Liver (tissue), 9 donors: ENCODE measurements around the gene RECQL5. TPM values are rescaled to one million over a fixed set of nuclear protein-coding genes. Genes with fewer than 3 reads are reported as not detected.

ENCODE experiments used
- DNase-seq: peaks from one replicate; pipeline ENCODE4 v3.0.0-alpha.2; 2017; ENCODE audit warnings: low spot score
- H3K27ac ChIP-seq, 2 donors: one replicate each; pipeline ENCODE4 v1.7.0; 2013; ENCODE audit warnings: inconsistent platforms in 2 of 2, low read length in 2 of 2, control low read depth in 1 of 2, low read depth in 1 of 2, mild to moderate bottlenecking in 1 of 2
- H3K27me3 ChIP-seq, 4 donors: one replicate each; pipeline versions ENCODE4 v1.6.1 to v1.7.0; 2013; ENCODE audit warnings: low read length in 3 of 4, inconsistent platforms in 1 of 4, mild to moderate bottlenecking in 1 of 4, moderate library complexity in 1 of 4; ENCODE audit not compliant: control insufficient read depth in 4 of 4, insufficient read depth in 4 of 4
- H3K36me3 ChIP-seq, 4 donors: one replicate each; pipeline versions ENCODE4 v1.6.1 to v1.7.0; 2013; ENCODE audit warnings: low read length in 3 of 4, mild to moderate bottlenecking in 3 of 4, low read depth in 1 of 4, moderate library complexity in 1 of 4; ENCODE audit not compliant: control insufficient read depth in 4 of 4, insufficient read depth in 3 of 4
- H3K4me1 ChIP-seq, 4 donors: one replicate each; pipeline versions ENCODE4 v1.6.1 to v1.7.0; 2013; ENCODE audit warnings: low read length in 3 of 4, mild to moderate bottlenecking in 3 of 4, moderate library complexity in 1 of 4; ENCODE audit not compliant: control insufficient read depth in 4 of 4, insufficient read depth in 4 of 4
- H3K4me3 ChIP-seq, 3 donors: one replicate each; pipeline versions ENCODE4 v1.6.1 to v1.7.0; 2013; ENCODE audit warnings: low read length in 3 of 3, control low read depth in 1 of 3, low read depth in 1 of 3, mild to moderate bottlenecking in 1 of 3
- H3K9ac ChIP-seq, 2 donors: one replicate each; pipeline ENCODE4 v1.7.0; 2013; ENCODE audit warnings: low read length in 2 of 2, mild to moderate bottlenecking in 2 of 2, moderate library complexity in 2 of 2, control low read depth in 1 of 2, low read depth in 1 of 2
- H3K9me3 ChIP-seq, 4 donors: one replicate each; pipeline versions ENCODE4 v1.6.1 to v1.7.0; 2013; ENCODE audit warnings: low read length in 3 of 4; ENCODE audit not compliant: control insufficient read depth in 4 of 4
- EGR1 ChIP-seq, 2 donors: IDR thresholded peaks; 2 replicates each; pipeline ENCODE4 v1.6.1; 2016 to 2018; ENCODE audit warnings: antibody characterized with exemption in 2 of 2, low read depth in 2 of 2
- FOXA1 ChIP-seq: IDR thresholded peaks from 2 replicates; pipeline ENCODE4 v1.6.1; 2016; ENCODE audit warnings: antibody characterized with exemption
- FOXA2 ChIP-seq: IDR thresholded peaks from 2 replicates; pipeline ENCODE4 v1.6.1; 2016; ENCODE audit warnings: antibody characterized with exemption
- HNF4G ChIP-seq: IDR thresholded peaks from 2 replicates; pipeline ENCODE4 v1.6.1; 2016; ENCODE audit warnings: antibody characterized with exemption
- JUND ChIP-seq, 2 donors: IDR thresholded peaks; 2 replicates each; pipeline ENCODE4 v1.6.1; 2016; ENCODE audit warnings: antibody characterized with exemption in 2 of 2
- NR2F2 ChIP-seq: IDR thresholded peaks from 2 replicates; pipeline ENCODE4 v1.6.1; 2016; ENCODE audit warnings: antibody characterized with exemption
- RXRA ChIP-seq, 2 donors: IDR thresholded peaks; 2 replicates each; pipeline ENCODE4 v1.6.1; 2017 to 2018; ENCODE audit warnings: antibody characterized with exemption in 2 of 2, mild to moderate bottlenecking in 1 of 2
- SP1 ChIP-seq: IDR thresholded peaks from 2 replicates; pipeline ENCODE4 v1.6.1; 2018; ENCODE audit warnings: antibody characterized with exemption, mild to moderate bottlenecking
- TAF1 ChIP-seq: conservative IDR thresholded peaks from 2 replicates; pipeline ENCODE4 v1.6.1; 2016; ENCODE audit warnings: antibody characterized with exemption, mild to moderate bottlenecking
- YY1 ChIP-seq: IDR thresholded peaks from 2 replicates; pipeline ENCODE4 v1.6.1; 2016; ENCODE audit warnings: antibody characterized with exemption, mild to moderate bottlenecking
- WGBS: extraction: QIAGEN DNeasy Blood & Tissue Kit; methylation state at CpG from one replicate; pipeline ENCODE4 v1.1.7; 2013; 5-methylcytosine and 5-hydroxymethylcytosine counted together
- polyA plus RNA-seq, 2 donors: library from polyadenylated mRNA; stranded (reverse) in 1 of 2; unstranded in 1 of 2; fragments of 200-250 nt in 1 of 2; fragments of >200 nt in 1 of 2; fragmentation: Nextera tagmentation in 1 of 2; extraction: Ambion mirVana in 1 of 2; gene quantifications; one replicate each; pipeline versions ENCODE4 v1.2.1 to v1.2.3, GENCODE V29; 2013 to 2015
- total RNA-seq, 2 donors: library from RNA; depleted of rRNA; stranded (reverse); fragments of >200 nt; gene quantifications; one replicate each; pipeline ENCODE4 v1.2.3, GENCODE V29; 2014
- TF ChIP-seq, protein P1 (sequence below): fragments of 150-350 bp; IDR thresholded peaks from 2 replicates; pipeline ENCODE4 v1.5.1; 2017; ENCODE audit warnings: improper control_type of control experiment, low read depth, low read length; ENCODE audit not compliant: missing input control
- TF ChIP-seq, protein P2 (sequence below): IDR thresholded peaks from 2 replicates; pipeline ENCODE4 v1.6.1; 2016; ENCODE audit warnings: antibody characterized with exemption
- TF ChIP-seq, protein P3 (sequence below): IDR thresholded peaks from 2 replicates; pipeline ENCODE4 v1.6.1; 2016; ENCODE audit warnings: antibody characterized with exemption, mild to moderate bottlenecking
- TF ChIP-seq, protein P4 (sequence below): IDR thresholded peaks from 2 replicates; pipeline ENCODE4 v1.6.1; 2016; ENCODE audit warnings: antibody characterized with exemption
- TF ChIP-seq, protein P5 (sequence below): IDR thresholded peaks from 2 replicates; pipeline ENCODE4 v1.6.1; 2016; ENCODE audit warnings: antibody characterized with exemption
- donor health status: healthy.
- donor health status: healthy.
- donor health status: healthy.
- donor health status: healthy.
- donor health status: healthy.

RECQL5 gene
- total and polyA plus RNA-seq, 4 donors = 8.3 to 15.1 (median 11.5) TPM

DNA sequence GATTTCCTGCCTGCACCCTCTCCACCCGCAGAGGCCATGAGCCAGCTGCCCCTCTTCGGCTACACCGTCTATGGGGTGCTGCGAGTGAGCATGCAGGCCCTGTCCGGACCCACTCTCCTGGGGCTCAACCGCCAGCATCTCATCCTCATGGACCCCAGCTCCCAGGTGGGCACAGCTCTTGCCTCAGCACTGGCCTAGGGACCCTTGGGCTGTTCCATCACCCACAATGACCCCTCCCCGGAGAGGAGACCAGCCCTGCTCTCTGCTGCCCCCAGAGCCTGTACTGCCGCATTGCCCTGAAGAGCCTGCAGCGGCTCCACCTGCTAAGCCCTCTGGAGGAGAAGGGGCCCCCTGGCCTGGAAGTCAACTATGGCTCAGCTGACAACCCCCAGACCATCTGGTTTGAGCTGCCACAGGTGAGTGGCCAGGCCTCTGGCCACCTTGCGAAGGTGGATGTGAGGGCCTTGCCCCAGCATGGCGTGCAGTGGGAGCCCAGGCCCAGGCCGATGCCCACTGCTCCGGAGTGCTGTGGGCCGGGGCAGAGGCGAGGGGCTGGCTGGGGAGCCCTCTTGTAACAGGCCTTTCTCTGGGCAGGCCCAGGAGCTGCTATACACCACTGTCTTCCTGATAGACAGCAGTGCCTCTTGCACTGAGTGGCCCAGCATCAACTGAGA, 41.0 kb downstream of the RECQL5 start:
- DNase-seq = peak; percentile 53
- peaks cover 0 to 40% (median 6%) of the 10 kb centered on the region in 4 donors for H3K36me3 ChIP-seq
- H3K9ac ChIP-seq = no peak overlapping the region
- H3K27me3 ChIP-seq = no peaks in the 10 kb centered on the region
- TF ChIP-seq, protein P1, sequence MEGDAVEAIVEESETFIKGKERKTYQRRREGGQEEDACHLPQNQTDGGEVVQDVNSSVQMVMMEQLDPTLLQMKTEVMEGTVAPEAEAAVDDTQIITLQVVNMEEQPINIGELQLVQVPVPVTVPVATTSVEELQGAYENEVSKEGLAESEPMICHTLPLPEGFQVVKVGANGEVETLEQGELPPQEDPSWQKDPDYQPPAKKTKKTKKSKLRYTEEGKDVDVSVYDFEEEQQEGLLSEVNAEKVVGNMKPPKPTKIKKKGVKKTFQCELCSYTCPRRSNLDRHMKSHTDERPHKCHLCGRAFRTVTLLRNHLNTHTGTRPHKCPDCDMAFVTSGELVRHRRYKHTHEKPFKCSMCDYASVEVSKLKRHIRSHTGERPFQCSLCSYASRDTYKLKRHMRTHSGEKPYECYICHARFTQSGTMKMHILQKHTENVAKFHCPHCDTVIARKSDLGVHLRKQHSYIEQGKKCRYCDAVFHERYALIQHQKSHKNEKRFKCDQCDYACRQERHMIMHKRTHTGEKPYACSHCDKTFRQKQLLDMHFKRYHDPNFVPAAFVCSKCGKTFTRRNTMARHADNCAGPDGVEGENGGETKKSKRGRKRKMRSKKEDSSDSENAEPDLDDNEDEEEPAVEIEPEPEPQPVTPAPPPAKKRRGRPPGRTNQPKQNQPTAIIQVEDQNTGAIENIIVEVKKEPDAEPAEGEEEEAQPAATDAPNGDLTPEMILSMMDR = peak; percentile 33
- no peak for TF ChIP-seq FOXA1
- TF ChIP-seq, protein P2, sequence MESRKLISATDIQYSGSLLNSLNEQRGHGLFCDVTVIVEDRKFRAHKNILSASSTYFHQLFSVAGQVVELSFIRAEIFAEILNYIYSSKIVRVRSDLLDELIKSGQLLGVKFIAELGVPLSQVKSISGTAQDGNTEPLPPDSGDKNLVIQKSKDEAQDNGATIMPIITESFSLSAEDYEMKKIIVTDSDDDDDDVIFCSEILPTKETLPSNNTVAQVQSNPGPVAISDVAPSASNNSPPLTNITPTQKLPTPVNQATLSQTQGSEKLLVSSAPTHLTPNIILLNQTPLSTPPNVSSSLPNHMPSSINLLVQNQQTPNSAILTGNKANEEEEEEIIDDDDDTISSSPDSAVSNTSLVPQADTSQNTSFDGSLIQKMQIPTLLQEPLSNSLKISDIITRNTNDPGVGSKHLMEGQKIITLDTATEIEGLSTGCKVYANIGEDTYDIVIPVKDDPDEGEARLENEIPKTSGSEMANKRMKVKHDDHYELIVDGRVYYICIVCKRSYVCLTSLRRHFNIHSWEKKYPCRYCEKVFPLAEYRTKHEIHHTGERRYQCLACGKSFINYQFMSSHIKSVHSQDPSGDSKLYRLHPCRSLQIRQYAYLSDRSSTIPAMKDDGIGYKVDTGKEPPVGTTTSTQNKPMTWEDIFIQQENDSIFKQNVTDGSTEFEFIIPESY = no peak
- TF ChIP-seq TAF1 = no peak
- no peak for TF ChIP-seq EGR1 (IDR thresholded peaks at IDR 0.05; ENCODE audit: low read depth in 2 of 2)
- TF ChIP-seq, protein P3, sequence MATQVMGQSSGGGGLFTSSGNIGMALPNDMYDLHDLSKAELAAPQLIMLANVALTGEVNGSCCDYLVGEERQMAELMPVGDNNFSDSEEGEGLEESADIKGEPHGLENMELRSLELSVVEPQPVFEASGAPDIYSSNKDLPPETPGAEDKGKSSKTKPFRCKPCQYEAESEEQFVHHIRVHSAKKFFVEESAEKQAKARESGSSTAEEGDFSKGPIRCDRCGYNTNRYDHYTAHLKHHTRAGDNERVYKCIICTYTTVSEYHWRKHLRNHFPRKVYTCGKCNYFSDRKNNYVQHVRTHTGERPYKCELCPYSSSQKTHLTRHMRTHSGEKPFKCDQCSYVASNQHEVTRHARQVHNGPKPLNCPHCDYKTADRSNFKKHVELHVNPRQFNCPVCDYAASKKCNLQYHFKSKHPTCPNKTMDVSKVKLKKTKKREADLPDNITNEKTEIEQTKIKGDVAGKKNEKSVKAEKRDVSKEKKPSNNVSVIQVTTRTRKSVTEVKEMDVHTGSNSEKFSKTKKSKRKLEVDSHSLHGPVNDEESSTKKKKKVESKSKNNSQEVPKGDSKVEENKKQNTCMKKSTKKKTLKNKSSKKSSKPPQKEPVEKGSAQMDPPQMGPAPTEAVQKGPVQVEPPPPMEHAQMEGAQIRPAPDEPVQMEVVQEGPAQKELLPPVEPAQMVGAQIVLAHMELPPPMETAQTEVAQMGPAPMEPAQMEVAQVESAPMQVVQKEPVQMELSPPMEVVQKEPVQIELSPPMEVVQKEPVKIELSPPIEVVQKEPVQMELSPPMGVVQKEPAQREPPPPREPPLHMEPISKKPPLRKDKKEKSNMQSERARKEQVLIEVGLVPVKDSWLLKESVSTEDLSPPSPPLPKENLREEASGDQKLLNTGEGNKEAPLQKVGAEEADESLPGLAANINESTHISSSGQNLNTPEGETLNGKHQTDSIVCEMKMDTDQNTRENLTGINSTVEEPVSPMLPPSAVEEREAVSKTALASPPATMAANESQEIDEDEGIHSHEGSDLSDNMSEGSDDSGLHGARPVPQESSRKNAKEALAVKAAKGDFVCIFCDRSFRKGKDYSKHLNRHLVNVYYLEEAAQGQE = no peak
- no peak for TF ChIP-seq SP1
- TF ChIP-seq, protein P4, sequence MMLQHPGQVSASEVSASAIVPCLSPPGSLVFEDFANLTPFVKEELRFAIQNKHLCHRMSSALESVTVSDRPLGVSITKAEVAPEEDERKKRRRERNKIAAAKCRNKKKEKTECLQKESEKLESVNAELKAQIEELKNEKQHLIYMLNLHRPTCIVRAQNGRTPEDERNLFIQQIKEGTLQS = no peak
- no peak for TF ChIP-seq NR2F2
- no peaks in the 10 kb centered on the region for H3K9me3 ChIP-seq
- H3K4me3 ChIP-seq = no peak overlapping the region
- 92% methylated on average over 15 of the region's 15 CpGs for WGBS
- H3K27ac ChIP-seq = no peak overlapping the region
- no peaks in the 10 kb centered on the region for H3K4me1 ChIP-seq

DNA sequence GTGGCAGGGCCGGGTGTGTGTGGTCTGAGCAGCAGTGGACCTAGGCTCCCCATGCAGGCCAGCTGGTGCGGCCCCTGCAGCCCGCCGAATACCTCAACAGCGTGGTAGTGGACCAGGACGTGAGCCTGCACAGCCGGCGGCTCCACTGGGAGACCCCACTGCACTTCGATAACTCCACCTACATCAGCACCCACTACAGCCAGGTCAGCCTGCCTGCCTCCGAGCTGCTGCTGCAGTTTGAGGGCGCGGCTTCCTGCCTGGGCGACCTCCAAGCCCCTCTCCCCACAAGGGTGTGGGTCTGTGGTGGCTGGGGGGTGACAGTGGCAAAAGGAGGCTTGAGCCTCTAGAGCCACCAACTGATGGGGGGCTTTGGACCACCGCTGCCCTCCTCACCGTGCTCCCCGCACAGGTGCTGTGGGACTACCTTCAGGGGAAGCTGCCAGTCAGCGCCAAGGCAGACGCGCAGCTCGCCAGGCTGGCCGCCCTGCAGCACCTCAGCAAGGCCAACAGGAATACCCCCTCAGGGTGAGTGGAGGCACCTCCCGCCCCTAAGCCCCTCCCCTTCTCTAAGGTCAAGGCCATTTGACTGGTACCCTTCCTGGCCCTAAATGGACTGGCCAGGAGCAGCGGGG, 42.1 kb downstream of the RECQL5 start:
- H3K4me1 ChIP-seq = no peaks in the 10 kb centered on the region
- 89% methylated on average over 23 of the region's 23 CpGs for WGBS
- no peak overlapping the region for H3K4me3 ChIP-seq
- H3K27ac ChIP-seq = no peak overlapping the region
- TF ChIP-seq, protein P5, sequence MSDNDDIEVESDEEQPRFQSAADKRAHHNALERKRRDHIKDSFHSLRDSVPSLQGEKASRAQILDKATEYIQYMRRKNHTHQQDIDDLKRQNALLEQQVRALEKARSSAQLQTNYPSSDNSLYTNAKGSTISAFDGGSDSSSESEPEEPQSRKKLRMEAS = no peak
- TF ChIP-seq, protein P2 = no peak
- TF ChIP-seq, protein P1 = no peak
- TF ChIP-seq JUND (IDR thresholded peaks at IDR 0.05) (no peak), NR2F2 (no peak), HNF4G (no peak), RXRA (IDR thresholded peaks at IDR 0.05) (no peak), FOXA2 (no peak), TAF1 (no peak), EGR1 (IDR thresholded peaks at IDR 0.05; ENCODE audit: low read depth in 2 of 2) (no peak), YY1 (no peak), SP1 (no peak)
- TF ChIP-seq, protein P4 = no peak
- no peak overlapping the region for H3K9ac ChIP-seq
- DNase-seq = no peak
- no peaks in the 10 kb centered on the region for H3K27me3 ChIP-seq
- no peaks in the 10 kb centered on the region for H3K9me3 ChIP-seq
- peaks cover 0 to 44% (median 6%) of the 10 kb centered on the region in 4 donors for H3K36me3 ChIP-seq
